Panc1 (cell line): ENCODE results near the gene CRIP2. TPM values are rescaled to one million over a fixed set of nuclear protein-coding genes. Genes with fewer than 3 reads are reported as not detected.

Source experiments
- ATAC-seq: fragments of 200-7000 bp; cut with Tn5 transposase; 2 replicates; pipeline ENCODE4 v1.9.1; 2020; ENCODE audit warnings: mild to moderate bottlenecking, moderate library complexity
- BruUV-seq: library from RNA; stranded (reverse); fragments of 400-500 nt; replicated peaks from 2 replicates; lab custom pipeline; 2021; lab: Mats Ljungman, UMichigan
- CTCF ChIA-PET: fragments of 300-600 bp; sonication (Branson Sonifier 250); formaldehyde crosslinking; loops from one replicate; lab custom pipeline; 2022; ENCODE audit warnings: antibody characterized with exemption; lab: Charles Lee
- POLR2A ChIA-PET: fragments of 300-600 bp; sonication (Branson Sonifier 250); formaldehyde crosslinking; loops from one replicate; lab custom pipeline; 2022; ENCODE audit warnings: antibody characterized with exemption; lab: Charles Lee
- DNase-seq: peaks from one replicate; pipeline ENCODE4 v3.0.0-alpha.2; 2010; ENCODE audit warnings: low read depth, low spot score
- H3K27ac ChIP-seq: 2 replicates; pipeline ENCODE4 v1.5.1; 2011; ENCODE audit warnings: mild to moderate bottlenecking, low read length, inconsistent platforms
- H3K27me3 ChIP-seq: fragments of 200-500 bp; sonication (Bioruptor generic); 2 replicates; pipeline ENCODE4 v1.6.0; 2014; ENCODE audit warnings: low read length, inconsistent platforms; ENCODE audit not compliant: control insufficient read depth, insufficient read depth
- H3K36me3 ChIP-seq: fragments of 200-500 bp; sonication (Bioruptor generic); 2 replicates; pipeline ENCODE4 v1.5.1; 2014; ENCODE audit warnings: inconsistent platforms, mild to moderate bottlenecking, low read length, moderate library complexity; ENCODE audit not compliant: control insufficient read depth, insufficient read depth
- H3K4me1 ChIP-seq: 2 replicates; pipeline ENCODE4 v1.5.1; 2011; ENCODE audit warnings: inconsistent platforms, mild to moderate bottlenecking, low read length, moderate library complexity; ENCODE audit not compliant: control insufficient read depth, insufficient read depth
- H3K4me3 ChIP-seq, 2 experiments: 2 replicates each; pipeline ENCODE4 v1.5.1; 2011 to 2012; ENCODE audit warnings: low read depth in 2 of 2, low read length in 2 of 2, mild to moderate bottlenecking in 2 of 2, inconsistent platforms in 1 of 2, moderate library complexity in 1 of 2
- H3K9me3 ChIP-seq: fragments of 200-500 bp; sonication (Bioruptor generic); 2 replicates; pipeline ENCODE4 v1.5.1; 2014; ENCODE audit warnings: low read depth, mild to moderate bottlenecking, inconsistent platforms, low read length, moderate library complexity; ENCODE audit not compliant: control insufficient read depth, insufficient read depth
- POLR2AphosphoS5 ChIP-seq: IDR thresholded peaks from 2 replicates; pipeline ENCODE4 v1.6.1; 2012; ENCODE audit warnings: mild to moderate bottlenecking, low read depth, low read length, moderate library complexity
- SIN3A ChIP-seq: IDR thresholded peaks from 2 replicates; pipeline ENCODE4 v1.6.1; 2012; ENCODE audit warnings: low read depth, mild to moderate bottlenecking, low read length, moderate library complexity, borderline replicate concordance; ENCODE audit not compliant: insufficient read depth
- TCF7L2 ChIP-seq: IDR thresholded peaks from 2 replicates; pipeline ENCODE4 v1.6.1; 2011; ENCODE audit warnings: mild to moderate bottlenecking, low read depth, low read length, inconsistent platforms
- in situ Hi-C: cut with HindIII; loops from 2 replicates; pipeline ENCODE4 v1.10.0; 2016; ENCODE audit warnings: low sequenced_read_pairs, low pct_unique_long_range_greater_than_20kb
- intact Hi-C: fragments of 100-400 bp; cut with micrococcal nuclease; formaldehyde crosslinking; loops from one replicate; pipeline ENCODE4 v1.10.0; 2022; ENCODE audit not compliant: unreplicated experiment
- total RNA-seq: library from RNA; stranded (reverse); gene quantifications from one replicate; pipeline ENCODE4 v1.2.1, GENCODE V29; 2021; ENCODE audit not compliant: unreplicated experiment
- TF ChIP-seq, protein P1 (sequence below), 2 experiments: IDR thresholded peaks; 2 replicates each; pipeline ENCODE4 v1.6.1; 2011 to 2012; ENCODE audit warnings: low read depth in 2 of 2, control low read depth in 1 of 2, low read length in 1 of 2, mild to moderate bottlenecking in 1 of 2, moderate library complexity in 1 of 2; ENCODE audit not compliant: insufficient read depth in 1 of 2
- TF ChIP-seq, protein P2 (sequence below): fragments of 450-650 bp; IDR thresholded peaks from 2 replicates; pipeline ENCODE4 v1.5.1; 2017; ENCODE audit warnings: mild to moderate bottlenecking

Gene CRIP2
- total RNA-seq, 1 experiment from 2014 or later, result 280 TPM

DNA sequence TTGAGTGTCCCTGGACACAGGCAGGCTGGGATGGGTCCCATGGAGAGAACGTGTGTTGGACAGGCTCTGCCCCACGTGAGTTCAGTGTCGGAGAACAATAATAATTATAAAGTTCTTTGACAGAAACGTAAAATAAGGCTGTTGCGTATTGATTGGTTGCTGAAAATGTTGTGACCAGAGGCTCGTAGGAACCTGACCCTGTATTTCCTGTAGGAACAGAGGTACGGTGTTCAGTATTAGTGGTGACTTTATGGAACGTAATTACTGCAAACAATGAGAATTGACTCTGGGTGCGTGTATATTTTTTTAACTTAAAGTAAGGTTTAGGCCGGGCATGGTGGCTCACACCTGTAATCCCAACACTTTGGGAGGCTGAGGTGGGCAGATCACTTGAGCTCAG, 47.2 kb upstream of the CRIP2 start:
- Histone ChIP-seq H3K27ac (no peak overlapping the region), H3K36me3 (no peaks in the 10 kb centered on the region), H3K9me3 (no peaks in the 10 kb centered on the region), H3K4me3 (no peak overlapping the region), H3K4me1 (peaks cover 4% of the 10 kb centered on the region; the same call in 1 of the 2 replicates), H3K27me3 (no peaks in the 10 kb centered on the region)
- DNase-seq, result no peak
- no peak for ATAC-seq
- intact Hi-C loops, result no loop called here
- no TSS peak for BruUV-seq
- in situ Hi-C loops, result no loop called here
- ChIA-PET CTCF (interaction anchor here (0.6 kb wide), 1 partner anchor 127 kb away, joined by 3 read pairs; the partner anchor contains the start of gene BRF1), POLR2A (no interaction called here)
- TF ChIP-seq, protein P1, sequence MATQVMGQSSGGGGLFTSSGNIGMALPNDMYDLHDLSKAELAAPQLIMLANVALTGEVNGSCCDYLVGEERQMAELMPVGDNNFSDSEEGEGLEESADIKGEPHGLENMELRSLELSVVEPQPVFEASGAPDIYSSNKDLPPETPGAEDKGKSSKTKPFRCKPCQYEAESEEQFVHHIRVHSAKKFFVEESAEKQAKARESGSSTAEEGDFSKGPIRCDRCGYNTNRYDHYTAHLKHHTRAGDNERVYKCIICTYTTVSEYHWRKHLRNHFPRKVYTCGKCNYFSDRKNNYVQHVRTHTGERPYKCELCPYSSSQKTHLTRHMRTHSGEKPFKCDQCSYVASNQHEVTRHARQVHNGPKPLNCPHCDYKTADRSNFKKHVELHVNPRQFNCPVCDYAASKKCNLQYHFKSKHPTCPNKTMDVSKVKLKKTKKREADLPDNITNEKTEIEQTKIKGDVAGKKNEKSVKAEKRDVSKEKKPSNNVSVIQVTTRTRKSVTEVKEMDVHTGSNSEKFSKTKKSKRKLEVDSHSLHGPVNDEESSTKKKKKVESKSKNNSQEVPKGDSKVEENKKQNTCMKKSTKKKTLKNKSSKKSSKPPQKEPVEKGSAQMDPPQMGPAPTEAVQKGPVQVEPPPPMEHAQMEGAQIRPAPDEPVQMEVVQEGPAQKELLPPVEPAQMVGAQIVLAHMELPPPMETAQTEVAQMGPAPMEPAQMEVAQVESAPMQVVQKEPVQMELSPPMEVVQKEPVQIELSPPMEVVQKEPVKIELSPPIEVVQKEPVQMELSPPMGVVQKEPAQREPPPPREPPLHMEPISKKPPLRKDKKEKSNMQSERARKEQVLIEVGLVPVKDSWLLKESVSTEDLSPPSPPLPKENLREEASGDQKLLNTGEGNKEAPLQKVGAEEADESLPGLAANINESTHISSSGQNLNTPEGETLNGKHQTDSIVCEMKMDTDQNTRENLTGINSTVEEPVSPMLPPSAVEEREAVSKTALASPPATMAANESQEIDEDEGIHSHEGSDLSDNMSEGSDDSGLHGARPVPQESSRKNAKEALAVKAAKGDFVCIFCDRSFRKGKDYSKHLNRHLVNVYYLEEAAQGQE (IDR thresholded peaks at IDR 0.05; ENCODE audit: insufficient read depth in 1 of 2, low read depth in 2 of 2, low read length in 1 of 2), result no peak
- TF ChIP-seq SIN3A, result no peak

DNA sequence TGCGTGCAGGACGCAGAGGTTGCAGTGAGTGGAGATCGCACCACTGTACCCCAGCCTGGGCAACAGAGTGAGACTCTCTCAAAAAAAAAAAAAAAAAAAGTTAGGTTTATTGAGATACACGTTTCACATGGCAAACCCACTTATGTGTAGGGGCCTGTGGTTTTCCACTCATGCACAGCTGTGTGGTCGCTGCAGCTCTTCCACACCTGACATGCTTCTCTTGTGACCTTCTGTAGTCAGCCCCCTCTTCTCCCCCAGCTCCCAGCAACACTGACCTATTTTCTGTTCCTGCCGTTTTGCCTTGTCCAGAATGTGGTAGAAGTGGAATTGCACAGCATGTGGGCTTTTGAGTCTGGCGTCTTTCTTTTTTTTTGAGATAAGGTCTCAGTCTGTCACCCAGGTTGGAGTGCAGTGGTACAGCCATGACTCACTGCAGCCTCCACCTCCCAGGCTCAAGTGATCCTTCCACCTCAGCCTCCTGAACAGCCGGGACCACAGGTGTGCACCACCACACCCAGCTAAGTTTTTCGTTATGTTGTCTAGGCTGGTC, 46.6 kb upstream of the CRIP2 start:
- Histone ChIP-seq H3K4me3 (no peak overlapping the region), H3K27ac (no peak overlapping the region), H3K9me3 (no peaks in the 10 kb centered on the region), H3K4me1 (peaks cover 3% of the 10 kb centered on the region; the same call in 1 of the 2 replicates), H3K27me3 (no peaks in the 10 kb centered on the region), H3K36me3 (no peaks in the 10 kb centered on the region)
- ChIA-PET CTCF (interaction anchor here (0.6 kb wide), 1 partner anchor 127 kb away, joined by 3 read pairs; the partner anchor contains the start of gene BRF1), POLR2A (interaction anchor here (0.7 kb wide), 1 partner anchor 82 kb away, joined by 5 read pairs; no protein-coding TSS in a partner anchor)
- no peak for TF ChIP-seq TCF7L2
- TF ChIP-seq, protein P2, sequence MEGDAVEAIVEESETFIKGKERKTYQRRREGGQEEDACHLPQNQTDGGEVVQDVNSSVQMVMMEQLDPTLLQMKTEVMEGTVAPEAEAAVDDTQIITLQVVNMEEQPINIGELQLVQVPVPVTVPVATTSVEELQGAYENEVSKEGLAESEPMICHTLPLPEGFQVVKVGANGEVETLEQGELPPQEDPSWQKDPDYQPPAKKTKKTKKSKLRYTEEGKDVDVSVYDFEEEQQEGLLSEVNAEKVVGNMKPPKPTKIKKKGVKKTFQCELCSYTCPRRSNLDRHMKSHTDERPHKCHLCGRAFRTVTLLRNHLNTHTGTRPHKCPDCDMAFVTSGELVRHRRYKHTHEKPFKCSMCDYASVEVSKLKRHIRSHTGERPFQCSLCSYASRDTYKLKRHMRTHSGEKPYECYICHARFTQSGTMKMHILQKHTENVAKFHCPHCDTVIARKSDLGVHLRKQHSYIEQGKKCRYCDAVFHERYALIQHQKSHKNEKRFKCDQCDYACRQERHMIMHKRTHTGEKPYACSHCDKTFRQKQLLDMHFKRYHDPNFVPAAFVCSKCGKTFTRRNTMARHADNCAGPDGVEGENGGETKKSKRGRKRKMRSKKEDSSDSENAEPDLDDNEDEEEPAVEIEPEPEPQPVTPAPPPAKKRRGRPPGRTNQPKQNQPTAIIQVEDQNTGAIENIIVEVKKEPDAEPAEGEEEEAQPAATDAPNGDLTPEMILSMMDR, result no peak
- no peak for TF ChIP-seq POLR2AphosphoS5
- TF ChIP-seq, protein P1 (IDR thresholded peaks at IDR 0.05; ENCODE audit: insufficient read depth in 1 of 2, low read depth in 2 of 2, low read length in 1 of 2), result no peak
- no peak for TF ChIP-seq SIN3A
- no TSS peak for BruUV-seq
- intact Hi-C loops (no loop called here), in situ Hi-C loops (no loop called here)
- no peak for DNase-seq
- no peak for ATAC-seq
